ENCODE results near the gene ASTN2.

Gene ASTN2

DNA sequence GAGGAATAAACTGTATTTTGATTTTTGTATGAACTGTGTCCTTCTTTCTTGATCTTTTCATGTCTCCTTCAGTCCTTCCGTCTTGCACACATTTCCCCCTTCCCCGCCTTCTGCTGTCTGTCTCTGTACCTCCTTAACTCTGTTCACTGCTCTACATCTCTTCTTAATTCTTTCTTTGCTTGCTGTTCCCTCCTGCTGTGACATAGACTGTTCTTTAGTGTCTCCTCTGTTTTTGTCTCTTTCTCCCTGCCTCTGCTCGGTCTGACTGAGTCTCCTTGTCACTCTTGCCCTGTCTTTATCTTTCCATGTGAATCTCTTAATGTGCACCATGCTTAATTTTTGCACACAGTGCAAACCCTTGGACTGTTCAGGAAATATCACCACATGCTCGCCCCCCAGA lies 614.8 kb downstream of the ASTN2 start:
- DNase-seq (ENCODE audit: low spot score) = no peak

- DNase-seq (ENCODE audit: low spot score) = no peak
Measured at GRCh38 chr9:116798521-116798920, 616.3 kb downstream of the ASTN2 start.

DNA sequence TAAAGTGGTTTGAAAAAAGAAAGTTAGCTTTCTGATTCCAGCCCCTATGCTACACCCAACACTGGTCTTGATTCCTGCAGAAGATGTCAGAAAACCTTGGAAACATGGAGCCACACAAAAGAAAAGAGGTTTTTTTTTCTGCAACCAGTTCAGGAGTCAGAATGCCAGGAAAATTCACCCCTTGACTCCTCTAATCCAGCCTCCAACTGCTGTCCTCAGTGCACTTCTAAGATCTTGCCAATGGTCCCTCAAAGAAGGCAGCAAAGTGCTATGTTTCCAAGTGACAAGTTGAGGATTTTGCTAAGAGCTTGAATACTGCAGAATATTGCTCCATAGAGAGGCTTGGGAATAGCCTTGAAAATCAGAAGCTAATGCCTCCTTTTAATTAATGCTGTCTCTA lies 617.6 kb downstream of the ASTN2 start:
- DNase-seq (ENCODE audit: low spot score) = no peak

DNA sequence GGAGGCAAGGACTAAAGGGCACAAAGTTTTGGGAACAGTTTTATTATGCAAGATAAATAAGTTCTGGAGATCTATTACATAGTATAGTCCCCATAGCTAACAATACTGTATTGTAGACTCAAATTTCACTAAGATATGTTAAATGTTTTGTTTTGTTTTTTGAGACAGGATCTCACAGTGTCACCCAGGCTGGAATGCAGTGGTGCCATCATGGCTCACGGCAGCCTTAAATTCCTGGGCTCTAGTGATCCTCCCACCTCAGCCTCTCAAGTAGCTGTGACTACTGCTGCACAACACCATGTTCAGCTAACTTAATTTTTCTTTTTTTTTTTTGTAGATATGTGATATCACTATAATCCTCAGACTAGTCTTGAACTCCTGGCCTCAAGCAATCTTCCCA lies 618.2 kb downstream of the ASTN2 start:
- DNase-seq (ENCODE audit: low spot score) = no peak

- DNase-seq (ENCODE audit: low spot score) = no peak
Measured at GRCh38 chr9:116795821-116796220, 619.0 kb downstream of the ASTN2 start.

DNA sequence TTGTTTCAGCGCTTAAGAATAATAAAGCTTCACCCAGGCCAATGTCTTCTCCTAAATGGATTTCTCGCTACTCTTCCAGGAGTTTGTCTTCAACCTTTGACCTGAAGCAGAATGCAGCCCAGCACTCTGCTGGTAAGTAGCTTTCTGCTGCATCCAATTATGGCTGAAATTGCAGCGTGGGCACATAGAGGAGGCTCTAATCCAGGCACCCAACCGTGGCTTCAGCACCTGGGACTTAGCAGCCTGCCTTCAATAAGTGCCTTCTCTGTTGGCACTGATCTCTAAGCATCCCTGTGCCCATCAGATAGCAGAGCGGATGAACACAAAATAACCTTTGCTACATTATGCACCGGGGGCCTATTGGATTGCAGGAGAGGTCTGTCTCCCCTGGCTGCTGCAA lies 622.6 kb downstream of the ASTN2 start:
- no peak for DNase-seq (ENCODE audit: low spot score)

DNA sequence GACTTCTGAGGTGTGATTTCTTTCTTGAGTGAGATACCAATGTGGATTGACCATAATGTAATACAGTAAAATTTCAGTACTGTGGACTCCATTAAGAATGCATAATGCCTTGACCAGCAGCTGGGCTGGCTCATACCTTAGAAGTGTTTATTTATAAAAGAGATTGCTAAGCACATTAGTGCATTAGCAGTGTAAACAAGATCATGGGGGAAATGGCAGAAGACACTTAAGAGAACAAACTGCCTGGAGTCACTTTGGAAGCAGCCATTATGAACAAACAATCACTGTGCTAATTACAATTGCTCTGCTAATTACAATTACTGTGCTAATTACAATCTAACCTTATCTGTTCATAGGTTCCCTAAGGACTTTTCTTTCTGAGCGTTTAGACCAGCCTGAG lies 623.5 kb downstream of the ASTN2 start:
- no peak for DNase-seq (ENCODE audit: low spot score)

- no peak for DNase-seq (ENCODE audit: low spot score)
Measured at GRCh38 chr9:116789081-116789480, 625.8 kb downstream of the ASTN2 start.

- no peak for DNase-seq (ENCODE audit: low spot score)
Measured at GRCh38 chr9:116786737-116787136, 628.1 kb downstream of the ASTN2 start.

- DNase-seq (ENCODE audit: low spot score) = no peak
Measured at GRCh38 chr9:116777116-116777515, 637.7 kb downstream of the ASTN2 start.

DNA sequence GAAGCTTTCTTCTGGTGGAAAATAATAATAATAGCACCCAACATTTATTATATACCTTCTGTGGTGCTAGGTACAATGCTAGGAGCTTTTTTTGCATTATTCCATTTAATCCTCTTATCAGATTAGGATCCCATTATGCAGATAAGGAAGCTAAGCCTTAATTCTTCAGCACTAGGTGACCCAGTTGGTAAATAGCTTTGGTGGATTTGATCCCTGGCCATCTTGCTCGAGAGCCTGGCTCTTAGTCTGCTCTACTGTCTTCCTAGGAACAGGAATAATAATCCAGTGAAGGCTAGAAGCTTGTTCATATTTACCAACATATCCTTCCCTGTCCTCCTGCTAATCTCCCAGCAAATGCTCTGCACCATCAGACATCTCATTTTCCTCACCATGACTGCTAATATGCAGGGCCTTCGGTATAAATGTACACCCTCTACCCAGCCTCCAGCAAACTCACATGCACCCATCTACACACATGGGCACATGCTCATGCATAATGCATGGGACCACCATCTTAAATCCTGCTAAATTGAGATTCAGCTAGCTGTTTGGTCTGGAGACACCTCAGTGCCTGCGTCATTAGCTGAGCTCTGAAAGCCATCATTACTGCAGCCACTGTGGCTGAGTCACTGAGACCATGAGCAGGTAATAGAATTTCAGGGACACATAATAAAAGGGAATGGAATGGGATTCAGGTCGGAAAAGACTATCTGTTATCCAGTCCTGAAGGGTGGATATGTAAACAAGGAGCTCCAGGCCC lies 640.3 kb downstream of the ASTN2 start:
- DNase-seq (ENCODE audit: low spot score) = no peak

DNA sequence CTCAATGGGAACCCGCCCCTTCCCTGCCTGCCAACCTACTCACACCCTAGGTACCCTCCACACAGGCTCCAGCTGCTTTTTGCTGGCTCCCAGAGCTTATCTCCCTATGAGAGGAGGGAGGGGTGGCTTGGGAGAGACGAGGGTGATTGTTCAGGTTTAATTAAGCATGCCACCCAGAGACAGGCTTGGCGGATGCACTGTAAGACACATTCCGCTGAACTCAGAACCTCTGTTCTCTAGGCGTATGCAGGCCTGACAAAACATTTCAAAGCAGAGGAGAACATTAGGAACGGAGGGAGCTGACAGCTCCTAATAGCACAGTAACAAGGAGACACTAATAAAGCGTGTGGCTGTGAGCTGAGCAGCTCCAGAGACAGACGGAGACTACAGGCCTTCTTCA lies 647.6 kb downstream of the ASTN2 start:
- no peak for DNase-seq (ENCODE audit: low spot score)

- no peak for DNase-seq (ENCODE audit: low spot score)
Measured at GRCh38 chr9:116765011-116765410, 649.8 kb downstream of the ASTN2 start.

DNA sequence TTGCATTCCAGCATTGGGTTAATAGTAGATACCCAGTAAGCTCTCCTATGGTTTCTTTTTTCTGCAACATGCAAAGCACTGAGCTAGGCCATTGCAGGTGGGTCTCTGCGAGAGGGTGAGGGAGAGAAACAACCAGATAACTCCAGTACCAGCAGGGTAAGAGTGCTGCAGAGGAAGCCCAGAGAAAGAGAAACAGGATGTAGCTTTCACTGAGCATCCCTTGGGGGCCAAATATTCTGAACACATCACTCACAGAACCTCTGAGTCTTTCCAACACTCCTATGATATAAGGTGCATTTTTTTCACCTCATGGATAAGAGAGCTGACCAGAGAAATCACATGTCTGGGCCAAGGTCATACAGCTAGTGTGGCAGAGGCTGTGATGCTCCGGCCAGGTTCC lies 651.1 kb downstream of the ASTN2 start:
- DNase-seq (ENCODE audit: low spot score) = no peak

DNA sequence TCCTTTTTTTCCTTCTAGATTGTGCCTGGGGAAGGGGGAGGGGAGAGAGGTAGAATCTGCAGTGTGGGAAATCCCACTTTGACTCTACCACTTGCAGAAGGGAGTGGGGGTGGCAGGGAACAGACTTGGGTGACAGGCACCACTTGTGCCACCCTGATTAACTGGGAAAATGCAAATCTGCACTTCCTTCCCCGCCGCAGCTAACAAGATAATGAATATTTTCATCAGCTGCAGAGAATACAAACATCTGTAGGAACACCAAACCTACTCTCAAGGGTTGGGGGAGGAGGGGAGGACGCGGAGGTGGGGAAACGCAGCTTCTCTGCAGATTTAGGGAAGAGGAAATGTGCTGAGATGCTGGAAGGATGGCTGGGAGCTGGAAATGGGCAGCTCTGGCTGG lies 654.2 kb downstream of the ASTN2 start:
- DNase-seq (ENCODE audit: low spot score) = no peak

DNA sequence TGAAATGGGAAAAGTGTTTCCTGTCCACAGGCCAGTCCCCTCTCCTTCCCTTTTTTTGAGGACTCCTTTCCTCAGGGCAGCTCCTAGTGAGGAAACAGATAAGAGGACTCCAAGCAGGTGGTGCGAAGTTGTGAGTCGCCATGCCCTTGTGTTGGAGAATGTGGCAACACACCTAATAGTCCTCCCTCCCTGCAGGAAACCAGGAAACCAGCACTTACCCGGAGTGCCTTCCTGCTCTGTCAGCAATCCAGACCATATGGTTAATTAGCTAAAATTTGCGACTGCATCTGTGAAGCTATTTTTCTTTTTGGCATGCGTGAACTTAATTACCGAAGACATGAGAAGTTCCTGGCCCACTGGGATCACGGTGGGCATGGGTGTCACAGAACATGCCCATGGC lies 657.8 kb downstream of the ASTN2 start:
- DNase-seq (ENCODE audit: low spot score) = no peak

DNA sequence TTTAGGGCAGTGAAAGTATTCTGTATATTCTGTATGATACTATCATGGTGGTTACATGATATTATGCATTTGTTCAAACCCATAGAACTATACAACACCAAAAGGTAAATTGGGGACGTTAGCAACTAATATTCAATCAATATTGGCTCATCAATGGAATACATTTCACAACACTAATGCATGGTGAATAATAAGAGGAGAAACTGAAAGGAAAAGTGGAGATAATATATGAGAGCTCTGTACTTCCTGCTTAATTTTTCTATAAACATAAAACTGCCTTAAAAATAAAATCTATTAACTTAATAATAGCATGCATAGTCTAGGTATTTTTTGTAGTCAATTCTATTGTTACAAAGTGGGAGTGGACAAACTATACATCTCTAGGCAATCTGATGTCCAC lies 661.5 kb downstream of the ASTN2 start:
- no peak for DNase-seq (ENCODE audit: low spot score)

DNA sequence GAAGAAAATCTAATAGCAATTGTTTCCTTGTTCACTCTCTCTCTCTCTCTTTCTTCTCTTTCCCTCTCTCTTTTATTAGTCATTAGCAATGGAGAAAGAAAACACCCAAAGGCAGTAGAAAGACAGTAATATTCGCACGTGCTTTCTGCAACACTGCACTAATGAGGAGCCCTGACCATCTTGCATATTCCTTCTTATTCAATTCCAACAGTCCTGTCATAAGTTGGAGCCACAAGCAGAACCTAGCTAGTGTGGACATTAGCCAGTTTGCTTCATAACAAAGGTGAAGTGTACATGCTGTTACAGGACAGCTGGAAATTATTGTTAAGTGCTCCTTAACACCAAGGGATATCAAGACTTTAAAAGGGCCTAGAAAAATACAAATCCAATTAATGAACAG lies 664.3 kb downstream of the ASTN2 start:
- DNase-seq (ENCODE audit: low spot score) = no peak

DNA sequence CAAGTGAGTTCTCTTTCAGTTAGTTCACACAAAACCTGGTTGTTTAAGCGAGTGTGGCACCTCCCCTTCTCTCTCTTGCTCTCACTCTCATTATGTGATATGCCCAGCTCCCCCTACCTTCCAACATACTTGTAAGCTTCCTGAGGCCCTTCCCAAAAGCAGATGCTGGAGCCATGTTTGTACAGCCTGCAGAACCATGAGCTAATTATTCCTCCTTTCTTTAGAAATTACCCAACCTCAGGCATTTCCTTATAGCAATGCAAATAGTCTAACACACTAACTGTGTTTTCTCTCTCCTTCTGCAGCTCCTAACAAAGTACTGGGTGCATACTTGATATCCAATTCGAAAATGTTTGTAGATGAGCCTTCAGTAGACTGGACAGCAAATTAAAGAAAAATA lies 665.1 kb downstream of the ASTN2 start:
- DNase-seq (ENCODE audit: low spot score) = no peak

- DNase-seq (ENCODE audit: low spot score) = no peak
Measured at GRCh38 chr9:116749176-116749575, 665.7 kb downstream of the ASTN2 start.

DNA sequence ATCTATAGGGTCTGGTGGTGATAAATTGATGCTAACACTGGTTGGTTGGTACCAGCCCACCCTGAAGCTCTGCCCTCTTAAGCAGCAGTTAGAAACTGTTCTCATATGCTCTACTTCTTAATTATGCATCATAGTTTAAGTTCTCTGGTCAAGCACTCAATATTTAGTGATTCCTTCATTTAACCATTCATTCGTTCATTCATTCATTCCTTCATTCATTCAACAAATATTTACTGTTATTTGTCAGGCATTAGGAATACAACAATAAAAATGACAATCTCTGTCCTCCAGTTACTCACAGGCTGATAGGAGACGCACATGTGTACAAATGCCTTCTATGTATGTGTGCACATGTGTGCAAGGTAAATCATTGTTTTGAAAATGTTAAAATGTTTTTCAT lies 673.1 kb downstream of the ASTN2 start:
- DNase-seq (ENCODE audit: low spot score) = no peak

DNA sequence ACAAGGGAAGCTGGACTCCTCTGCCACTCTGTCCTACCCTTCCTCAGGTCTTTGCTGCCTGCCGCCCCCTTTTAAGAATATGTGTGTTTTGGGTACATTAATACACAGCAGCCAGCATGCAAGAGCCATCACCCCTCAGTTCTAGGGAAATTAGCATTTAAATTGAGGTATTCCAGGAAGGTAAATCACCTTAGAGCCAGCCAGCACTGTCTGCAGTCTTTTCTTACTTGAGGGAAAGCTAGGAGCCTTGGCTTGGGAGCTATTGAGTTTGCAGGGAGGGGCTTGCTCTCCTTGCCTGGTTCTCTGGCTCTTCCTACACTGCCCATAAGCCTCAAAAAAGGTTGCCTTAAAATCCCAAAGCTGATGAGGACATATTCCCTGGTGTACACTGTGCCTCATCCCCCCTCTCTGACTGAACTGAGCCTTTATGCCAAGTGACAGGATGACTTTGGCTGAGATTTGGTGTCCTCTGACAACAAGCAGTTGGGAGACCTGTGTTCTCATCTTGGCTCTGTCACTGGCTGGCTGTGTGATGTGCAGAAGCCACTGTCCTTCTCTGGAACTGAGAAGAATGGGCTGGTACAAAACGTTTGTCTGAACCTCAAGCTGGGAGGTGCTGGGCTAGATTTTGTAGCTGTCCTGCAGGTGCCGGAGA lies 673.6 kb downstream of the ASTN2 start:
- no peak for DNase-seq (ENCODE audit: low spot score)

GRCh38 chr9:116737152-116737546 lies 677.7 kb downstream of the ASTN2 start:
- DNase-seq (ENCODE audit: low spot score) = peak; percentile 86

Data from HuH-7 (cell line).